ENCODE results near the gene EPHA4.

EPHA4 gene

DNA sequence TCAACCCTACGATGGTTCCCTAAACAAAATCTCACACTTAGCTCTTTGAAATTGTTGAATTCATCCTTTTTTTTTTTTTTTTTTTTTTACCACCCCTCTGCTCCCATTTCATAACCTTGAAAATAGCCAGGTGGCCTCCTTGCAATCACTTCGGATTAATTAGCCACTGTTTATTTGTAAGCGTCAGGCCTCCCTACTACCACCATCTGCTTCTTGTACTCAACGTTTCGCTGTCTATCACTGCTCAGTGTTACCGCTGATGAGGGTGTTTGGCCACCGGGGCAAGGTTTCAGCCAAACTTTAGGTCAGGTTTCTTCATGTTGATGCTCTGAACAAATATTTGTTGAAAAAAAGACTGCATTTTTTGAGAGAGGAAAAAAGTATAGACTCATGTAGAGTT, 183.2 kb downstream of the EPHA4 start:
- DNase-seq: no peak

DNA sequence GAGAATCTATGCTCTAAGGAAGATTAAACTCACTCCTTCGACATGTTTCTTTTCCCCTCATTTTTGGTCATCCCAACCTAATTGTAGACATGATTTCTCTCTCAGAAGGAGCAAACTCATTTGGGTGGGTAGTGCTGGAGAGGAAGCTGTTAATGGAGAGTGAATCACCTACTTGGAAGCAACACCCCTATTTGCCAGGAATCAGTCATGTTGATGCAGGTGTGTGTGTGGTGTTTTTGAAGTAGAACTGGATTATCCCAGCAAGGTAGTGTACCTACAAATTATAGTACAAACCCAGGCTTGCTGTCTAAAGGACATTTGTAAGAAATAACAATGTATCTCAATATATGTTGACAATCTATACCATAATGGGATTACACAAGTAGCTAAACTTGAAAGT, 186.4 kb downstream of the EPHA4 start:
- DNase-seq: no peak

DNA sequence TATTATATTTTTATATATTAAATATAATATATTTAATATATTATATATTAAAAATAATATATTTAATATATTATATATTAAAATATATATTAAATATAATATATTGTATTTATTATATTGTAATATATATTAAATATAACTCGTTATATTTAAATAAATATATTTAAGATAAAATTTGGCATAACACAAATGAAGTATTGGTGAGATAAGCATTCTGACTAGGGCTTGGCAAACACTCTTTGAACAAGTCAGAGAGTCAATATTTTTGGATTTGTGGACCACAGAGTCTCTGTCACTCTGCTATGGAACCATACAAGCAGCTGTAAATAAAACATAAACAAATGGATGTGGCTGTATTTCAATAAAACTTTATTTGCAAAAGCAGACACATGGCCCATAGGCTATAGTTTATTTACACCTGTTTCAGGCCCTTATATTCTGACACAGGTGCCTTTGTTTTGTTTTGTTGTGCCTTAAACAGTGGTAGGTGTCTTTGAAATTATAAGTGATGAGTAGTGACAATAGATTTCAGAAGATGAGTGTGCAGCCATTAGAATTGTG, 190.1 kb downstream of the EPHA4 start:
- no peak for DNase-seq

DNA sequence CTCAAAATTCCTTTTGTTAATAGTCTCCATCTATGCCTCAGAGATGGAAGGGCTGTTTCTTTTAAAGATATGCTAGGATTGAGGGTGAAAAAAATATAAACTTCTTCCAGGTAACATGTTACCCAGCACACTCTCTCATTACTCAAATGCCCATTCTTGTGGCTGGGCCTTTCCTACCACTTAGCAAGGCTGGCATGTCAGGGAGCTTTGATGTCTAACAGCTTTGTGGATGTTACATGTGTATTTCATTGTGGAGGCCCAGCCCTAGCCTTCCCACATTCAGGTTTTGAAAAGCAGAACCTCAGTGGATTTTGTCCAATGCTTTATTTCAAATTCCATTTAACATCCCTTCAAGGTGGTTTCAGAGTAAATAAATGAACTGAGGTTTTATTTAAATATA, 191.4 kb downstream of the EPHA4 start:
- DNase-seq: no peak

DNA sequence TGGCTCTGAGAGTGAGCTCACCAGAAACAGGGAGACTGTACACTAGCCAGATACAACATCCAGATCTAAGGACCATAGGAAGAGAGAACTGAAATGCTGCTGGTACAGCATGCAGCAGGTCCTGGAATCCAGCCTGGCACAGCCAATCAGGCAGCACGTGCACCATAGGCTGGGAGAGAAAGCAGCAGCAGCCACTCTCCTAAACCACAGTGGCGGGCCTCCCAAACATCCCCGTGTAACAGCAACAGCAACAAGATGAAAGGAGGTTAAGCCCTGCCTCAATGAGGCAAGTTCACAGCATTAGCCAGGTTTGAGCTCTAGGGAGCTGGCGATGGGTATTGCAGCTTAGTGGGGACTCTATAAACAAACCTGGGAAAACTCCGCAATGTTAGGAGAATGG, 192.0 kb downstream of the EPHA4 start:
- DNase-seq: no peak

DNA sequence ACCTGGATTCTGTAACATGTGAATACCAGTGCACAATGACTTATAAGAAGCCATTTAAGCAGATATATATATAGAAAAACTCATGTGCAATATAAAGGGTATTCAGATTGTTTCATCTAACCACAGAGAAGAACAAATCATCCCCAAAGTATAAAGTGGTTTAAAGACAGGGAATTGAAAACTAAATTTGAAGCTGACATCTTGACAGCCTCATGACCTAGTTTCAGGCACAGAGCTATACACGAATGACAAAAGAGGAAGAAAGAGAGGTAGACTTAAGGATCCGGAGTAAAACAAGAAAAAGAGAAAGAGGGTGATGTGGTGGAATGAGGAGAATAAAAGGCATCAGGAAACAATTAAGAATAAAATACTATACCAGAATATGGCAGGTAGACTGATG, 194.5 kb downstream of the EPHA4 start:
- no peak for DNase-seq

DNA sequence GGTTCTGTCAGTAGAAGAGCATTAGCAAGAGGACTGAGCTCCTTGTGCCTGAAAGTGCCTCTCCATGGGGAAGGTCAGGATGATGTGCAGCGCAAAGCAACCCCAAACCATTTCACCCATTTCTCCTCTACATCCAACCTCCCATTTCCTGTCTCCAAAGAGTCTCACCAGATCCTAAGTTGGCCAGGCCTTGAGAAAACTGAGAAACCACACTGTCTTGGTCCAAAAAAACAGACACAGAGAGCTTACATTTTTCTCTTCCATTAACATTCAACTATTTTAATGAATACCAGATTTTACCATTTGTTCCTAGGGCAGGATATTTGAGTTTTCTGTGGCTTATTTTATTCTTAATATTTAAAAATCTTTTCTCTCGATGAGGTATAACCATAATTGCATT, 195.0 kb downstream of the EPHA4 start:
- DNase-seq: no peak

DNA sequence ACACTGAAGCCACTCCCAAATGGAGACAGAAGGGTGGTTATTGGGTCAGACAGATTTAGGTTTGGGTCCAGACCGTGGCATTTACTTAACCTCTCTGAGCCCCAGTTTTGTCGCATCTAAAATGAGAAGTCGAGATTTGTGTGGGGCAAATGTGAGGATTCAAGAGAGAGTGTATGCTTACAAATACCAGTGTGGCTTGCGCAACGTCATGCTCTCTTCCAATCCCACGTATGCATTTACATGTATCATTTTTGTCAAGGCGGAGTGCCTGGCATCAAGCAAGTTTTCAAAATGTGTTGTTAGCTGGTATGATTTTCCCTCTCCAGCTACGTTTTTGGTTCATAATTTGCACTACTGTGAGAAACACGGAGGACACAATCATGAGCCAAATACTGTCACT, 197.9 kb downstream of the EPHA4 start:
- no peak for DNase-seq

DNA sequence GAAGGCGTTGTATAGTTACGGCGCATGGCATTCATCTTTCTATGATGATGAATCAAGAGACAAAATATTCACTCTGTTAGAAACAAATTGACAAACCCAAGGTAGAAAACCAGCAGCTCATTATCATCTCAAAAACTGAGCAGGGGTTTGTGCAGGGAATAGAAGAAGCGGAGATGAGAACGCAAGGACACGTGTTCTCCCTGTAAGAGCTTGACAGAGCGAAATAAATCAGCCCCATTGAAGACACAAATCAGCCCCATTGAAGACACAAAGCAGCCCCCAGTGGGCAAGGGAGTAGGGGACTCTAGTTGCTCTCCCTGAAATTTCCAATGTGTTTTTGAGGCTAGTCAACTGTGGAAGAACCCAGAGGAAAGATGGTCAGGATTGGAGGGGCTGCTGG, 199.2 kb downstream of the EPHA4 start:
- no peak for DNase-seq

DNA sequence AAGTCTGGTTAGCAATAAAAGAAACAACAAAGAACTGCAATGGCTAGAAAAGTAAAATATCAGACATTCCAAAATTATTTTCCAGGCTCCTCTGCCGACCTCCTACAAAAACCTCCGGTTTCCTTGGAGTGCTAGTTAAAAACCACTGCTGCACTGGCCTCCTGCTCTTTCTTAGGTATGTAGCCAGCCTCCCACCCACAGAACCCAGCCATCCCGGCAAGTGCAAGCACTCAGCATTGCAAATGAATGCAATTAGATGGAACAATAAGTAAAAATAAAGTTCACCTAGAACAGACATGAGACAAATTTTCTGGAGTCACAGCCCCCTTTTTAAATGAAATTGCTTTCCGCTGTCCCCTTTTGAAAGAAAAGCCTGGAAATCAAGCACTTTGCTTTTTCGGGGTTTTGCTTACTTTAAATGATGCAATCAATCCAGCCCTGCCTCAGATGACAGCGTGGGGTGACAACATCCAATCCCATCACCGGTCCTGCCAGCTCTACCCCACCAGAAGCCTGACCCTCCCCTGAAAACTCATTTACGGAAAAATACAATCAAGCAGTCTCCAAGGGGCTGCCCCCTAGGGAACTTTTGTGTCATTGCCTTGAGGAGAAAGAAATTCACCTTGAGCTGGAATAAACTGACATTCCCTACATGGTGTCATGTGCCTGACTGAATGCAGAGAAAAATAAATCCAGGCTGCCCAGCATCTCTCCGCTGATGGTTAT, 199.8 kb downstream of the EPHA4 start:
- no peak for DNase-seq

DNA sequence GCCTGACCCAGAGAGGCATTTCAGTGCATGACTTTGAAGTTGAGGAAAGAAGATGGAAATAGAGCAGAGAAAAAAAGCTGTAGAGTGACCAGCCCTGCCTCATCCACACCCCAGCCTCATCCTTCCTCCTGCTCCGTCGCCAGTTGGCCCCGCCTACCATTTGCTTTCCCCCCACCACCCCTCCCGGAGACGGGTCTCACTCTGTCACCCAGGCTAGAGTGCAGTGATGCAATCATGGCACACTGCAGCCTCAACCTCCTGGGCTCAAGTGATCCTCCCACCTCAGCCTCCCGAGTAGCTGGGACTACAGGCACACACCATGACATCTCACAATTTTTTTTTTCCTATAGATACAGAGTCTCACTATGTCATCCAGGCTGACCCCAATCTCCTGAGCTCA, 200.8 kb downstream of the EPHA4 start:
- DNase-seq: no peak

DNA sequence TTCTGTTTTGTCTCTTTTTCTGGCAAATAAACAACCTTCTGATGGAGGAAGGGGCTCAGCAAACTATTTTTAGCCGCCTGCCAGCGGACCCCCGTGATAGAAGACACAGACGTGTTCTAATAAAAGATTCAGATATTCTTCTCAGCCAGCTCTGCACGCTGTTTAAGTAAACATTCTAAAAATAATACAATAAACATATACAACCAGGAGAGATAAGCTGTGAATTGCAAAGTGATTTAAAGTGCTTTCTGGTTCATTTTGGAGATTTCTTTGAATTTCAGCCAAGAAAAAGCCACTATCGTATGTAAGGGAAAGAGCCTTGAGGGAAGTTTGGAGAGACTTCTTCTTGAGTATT, 201.3 kb downstream of the EPHA4 start:
- no peak for DNase-seq

DNA sequence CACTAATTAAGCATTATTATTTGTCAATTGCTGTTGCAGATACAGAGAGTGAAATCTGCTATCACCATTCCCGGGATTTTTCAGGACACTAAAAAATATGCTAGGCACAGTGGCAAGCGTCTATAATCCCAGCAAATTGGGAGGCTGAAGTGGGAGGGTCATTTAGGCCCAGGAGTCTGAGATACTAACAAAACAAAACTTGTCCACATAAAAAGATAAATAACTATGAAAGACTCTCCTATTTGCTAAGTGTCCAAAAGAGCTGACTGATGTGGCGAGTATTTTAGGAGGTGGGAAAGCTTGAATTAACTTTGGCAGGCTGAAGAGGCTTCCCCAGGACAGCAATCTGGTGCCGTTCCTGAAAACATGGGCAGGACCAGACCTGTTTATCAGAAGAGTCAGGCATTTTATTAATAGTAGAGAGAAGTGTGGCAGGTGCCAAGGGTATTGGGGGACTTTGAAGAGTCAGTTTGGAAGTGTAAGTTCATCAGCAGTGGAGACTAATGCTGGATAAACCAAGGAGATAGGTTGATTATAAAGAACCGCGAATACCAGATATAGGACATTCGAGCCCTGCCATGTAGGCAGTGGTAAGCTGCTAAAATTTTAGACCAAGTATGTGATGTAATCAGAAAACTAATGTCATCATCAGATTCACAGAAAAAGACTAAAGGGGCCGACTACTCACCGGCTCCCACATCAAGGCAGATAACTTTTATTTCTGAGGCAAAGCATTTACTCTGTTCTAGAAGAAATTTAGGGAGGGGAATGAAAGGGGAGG, 201.8 kb downstream of the EPHA4 start:
- DNase-seq: no peak
